Measurements from ENCODE around the gene PHACTR2.

PHACTR2 gene

DNA sequence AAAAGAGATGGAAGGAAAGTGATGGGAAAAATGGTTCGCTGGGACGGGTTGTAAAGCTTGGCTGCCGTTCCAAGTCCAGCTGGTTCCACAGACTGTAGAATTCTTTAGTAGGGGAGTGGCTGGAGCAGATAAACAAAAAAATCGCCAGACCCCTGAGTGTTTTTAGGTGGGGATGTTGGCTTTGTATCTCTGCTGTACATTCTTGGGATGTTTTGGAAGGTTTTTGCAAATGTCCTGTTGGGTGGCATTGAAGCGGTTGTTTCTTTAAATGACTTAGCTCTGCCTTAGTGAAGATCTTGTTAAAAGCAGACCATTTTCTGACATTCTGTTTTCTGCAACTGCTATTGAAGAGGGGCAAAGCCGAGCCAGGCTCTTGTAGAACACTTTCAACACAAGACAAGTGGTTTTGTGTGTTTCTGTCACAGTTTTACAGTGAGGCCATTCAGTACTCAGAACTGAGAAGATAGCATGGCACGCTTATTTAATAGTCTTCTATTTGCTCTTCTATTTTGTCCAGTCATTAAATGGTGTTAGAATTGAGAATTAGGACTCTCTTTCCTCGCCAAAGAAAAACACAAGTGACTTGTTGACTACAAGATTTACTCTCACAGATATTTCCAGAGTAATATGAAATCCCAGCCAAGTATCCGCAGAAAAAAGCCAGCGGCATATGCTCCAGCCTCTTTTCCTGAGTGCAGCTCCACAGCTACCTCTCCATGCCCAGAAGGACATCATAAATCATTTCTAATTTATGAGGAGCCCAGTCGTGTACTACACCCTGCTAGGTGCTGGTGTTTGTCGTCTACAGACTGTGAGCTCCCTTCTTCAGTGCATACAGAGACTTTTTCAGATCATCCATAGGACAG is 65.8 kb downstream of the PHACTR2 start:
- no peak for DNase-seq

DNA sequence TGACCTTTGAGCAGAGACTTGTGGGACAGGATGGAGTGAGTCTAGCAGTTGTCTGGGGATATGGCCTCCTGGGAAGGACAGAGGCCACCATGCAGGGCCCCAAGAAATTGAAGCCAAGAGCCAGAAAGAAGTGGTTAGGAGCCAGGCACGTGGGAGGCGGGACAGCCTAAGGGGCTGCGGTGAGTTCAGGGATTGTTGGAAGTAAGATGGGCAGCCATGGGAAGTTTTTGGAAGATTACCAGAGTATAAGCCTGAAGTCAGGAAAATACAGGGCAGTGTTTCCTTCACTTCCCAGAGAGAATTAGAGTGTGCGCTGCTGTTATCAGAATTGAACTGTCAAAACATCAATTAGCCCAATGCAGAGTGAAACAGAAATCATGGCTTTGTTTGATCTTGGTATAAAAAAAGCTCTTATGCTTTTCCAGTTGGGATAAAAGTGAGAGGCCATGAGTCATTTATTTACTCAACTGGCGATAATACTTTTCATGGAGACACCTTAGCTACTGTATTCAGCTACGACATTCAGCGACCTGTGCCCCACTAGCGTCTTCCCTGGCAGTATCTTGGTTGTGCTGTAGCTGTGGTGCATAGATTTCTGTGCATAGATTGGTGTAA is 66.9 kb downstream of the PHACTR2 start:
- DNase-seq = no peak

DNA sequence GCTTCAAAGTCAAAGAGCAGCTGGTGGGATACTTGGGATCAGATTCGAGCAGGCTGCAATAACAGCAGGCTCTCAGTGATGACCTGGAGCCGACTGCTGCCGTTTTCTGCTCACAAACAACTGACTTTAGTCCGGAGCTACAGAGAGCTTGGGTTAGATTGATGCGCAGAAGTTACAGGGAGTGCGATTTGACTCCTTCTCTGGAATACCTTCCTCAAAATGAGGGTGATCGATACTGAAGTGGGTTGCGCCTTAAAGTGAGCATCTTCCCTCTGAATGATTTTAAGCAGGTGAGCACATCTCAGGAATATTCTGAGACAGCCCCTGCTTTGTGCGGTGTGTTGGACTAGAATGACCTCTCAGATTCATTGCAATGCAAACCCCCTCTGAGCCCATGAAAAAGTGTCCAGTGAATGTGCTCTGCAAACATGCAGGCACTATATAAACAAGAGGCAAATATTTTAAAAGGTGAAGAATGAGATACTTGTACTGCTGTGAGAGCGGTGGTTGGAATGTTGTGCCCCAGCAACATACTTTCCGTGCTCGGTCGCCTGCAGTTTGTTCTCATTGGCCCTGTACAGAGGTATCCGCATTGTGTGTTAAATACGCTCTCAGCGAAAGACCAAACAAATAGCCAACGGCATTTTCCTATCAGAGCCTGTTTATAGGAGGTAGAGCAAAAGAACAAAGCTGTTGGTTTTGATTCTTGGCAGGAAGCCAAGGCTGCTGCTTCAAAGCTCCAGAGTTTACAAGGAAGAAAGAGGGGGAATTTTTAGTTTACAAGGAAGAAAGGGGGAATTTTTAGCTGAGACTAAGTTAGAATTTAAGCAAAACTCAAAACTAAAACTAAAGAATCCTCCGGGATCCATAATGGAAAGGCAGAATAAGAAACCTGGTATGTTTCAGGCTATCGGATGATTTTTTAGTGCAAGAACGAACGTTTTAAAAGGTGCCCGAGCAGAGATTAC is 67.7 kb downstream of the PHACTR2 start:
- DNase-seq = peak; percentile 11

DNA sequence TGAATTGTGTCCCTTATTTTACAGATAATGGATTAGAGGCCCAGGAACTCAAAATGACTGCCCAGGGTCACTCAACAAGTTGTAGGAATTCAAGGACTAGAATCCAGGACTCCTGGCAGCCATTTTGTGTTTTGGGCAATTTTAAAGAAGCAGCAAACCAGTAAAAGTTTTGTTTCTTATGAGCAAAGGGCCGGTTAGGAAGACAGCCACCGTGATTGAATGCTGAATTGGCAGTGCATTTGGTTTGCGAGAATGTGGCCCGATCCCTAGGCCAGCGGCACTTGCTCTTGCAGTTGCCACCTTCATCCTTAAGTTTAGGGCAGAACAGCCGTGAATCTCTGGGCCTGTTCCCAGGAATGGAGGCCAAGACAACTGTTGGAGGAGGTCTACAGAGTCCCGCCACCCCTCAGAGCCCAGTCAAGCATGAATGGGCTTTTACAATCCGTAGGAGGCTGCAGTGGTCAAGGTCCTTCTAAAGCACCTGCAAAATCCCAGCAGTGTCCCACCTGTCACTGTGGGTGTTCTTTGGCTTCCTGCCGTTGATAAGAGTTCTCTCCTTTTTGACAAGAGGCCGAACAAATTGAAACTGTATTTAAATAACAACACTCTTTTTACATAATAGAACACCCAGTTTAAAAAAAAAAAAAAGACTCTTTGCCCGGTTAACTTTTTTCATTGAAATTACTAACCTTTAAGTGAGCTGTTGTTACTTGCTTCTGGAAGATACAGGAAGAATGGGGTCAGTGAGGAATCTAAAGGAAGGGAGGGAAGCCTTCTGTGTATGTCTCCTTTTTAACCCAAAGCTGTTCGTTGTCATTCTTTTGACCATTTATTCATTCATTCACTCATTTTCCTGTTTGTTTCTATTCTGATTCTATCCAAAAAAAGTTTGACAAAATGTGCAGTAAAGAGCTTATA is 68.7 kb downstream of the PHACTR2 start:
- no peak for DNase-seq

DNA sequence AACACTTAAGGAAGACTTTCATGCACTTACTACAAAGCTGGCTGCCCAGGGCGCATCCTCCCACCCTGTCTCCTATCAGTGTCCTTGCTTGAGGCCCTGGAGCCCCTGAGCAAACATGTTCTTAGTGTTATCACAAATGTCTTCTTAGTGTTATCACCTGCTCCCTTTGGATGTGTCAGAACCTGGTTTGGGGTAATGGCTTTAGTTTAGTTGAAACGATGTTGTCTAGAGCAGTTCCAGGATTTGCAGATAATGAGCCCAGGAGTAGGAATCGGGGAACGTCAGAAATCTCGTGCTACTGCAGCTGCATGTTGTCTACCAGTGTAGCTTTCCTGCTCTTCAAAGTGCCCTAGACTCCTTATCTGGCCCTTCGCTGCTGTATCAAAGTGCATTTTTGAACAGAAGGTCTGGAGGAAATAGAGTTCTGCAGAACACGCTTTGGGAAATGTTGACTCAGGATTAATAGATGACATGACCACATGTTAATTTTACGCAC is 69.6 kb downstream of the PHACTR2 start:
- DNase-seq = no peak

DNA sequence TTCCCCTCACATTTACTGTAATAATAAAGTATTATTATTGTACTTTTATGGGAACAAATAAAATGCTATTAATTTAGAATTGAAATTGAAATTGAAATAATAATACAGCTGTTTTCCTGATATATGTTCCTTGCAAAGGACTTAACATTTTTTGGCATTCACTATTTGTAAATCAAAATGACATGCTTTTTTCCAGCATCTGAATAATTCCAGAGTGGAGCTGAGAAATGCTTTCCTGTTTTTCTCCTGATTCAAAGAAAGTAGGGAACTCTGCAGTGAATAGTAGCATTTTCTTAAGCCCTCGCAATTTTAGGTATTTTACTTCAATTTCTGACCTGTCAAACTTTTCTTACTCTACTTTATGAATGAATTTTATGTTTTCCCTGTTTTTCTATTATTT is 72.1 kb downstream of the PHACTR2 start:
- no peak for DNase-seq

DNA sequence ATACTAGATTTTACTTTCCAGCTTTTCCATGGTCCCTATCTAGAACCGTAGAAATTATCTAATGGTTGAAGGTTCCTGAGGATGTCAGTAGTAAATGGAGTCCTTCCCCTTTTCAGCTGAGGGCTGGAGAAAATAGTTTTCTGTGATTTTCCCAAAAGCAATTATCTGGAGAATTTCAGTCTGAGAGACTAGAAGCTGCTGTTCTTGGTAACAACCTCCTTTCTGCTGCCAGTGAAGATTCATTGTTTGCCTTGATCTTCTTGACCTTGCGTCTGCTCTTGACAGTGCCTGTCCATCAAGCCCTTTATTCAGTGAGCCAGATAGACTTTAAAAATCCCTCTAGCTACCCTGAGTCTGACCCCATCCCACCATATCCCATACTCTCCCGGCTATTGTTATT is 73.1 kb downstream of the PHACTR2 start:
- no peak for DNase-seq

DNA sequence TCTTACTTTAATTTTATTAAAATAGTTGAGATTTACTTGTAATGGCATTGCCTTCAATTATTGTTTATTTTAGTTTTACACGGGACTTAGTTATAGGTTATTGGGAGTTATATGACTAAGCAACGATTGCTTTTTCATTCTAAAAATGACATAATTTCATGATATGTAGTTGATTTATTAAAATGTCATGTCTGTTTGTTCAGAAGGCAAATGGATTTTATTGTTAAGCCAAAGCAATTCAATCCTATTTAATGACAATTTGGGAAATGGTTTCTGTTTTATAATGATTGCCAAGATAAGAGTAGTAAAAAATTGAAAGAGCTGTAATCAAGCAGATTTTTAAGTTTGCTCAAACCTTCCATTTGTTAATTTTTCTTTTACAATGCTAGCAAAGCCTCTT is 74.7 kb downstream of the PHACTR2 start:
- no peak for DNase-seq

DNA sequence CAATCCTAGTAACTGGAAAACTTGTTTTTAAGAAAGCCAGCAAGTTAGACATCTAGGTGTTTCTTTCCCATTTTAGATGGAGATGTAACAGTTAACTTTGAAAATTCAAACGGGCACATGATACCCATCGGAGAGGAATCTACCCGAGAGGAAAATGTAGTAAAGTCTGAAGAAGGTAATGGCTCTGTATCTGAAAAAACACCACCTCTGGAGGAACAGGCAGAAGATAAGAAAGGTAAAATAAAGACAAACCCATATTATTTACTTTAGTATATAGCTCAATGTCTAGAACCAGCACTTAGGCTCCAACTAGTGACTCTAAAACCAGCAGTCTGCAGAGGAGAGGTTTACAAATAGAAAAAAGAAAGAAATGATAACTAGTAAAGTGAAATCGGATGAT is 75.9 kb downstream of the PHACTR2 start:
- DNase-seq = no peak

DNA sequence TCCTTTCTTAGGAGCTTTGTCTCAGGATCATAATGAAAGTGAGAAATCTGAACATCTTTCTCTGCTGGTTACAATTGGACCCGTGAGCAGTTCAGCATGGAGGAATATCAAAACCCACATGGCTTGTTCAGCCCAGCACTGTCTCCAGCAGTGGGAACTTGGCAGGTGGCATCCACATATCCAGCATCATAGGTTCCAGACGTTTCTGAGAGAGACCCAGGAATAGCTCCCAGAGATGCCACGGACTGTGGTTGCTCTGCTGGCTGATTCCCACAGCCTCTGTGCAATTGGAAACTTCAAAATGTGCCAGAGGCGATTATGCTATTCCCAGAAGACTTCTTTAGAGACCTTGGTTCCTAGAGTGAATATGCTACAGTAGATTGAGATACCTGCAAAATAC is 76.4 kb downstream of the PHACTR2 start:
- DNase-seq = no peak

DNA sequence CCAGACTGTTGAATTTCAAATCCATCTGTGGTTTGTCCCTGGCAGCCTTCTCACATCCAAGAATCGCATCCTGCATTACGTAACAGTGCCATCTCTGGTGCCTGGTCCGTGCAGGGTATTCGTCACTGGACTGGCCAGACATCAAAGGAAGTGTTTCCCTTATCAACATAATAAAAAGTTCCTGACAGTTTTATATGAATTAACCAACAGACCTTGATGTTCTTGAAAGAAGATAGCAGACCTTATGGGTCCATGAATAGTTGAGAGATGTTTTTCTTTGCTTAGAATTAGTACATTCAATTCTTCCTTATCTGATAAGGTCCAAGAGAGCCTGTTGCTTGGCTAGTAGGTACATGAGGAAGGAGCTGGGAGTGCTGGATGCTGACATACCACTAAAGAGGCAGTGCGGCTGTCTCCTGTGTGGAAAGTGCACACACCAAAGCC is 77.6 kb downstream of the PHACTR2 start:
- DNase-seq = no peak

DNA sequence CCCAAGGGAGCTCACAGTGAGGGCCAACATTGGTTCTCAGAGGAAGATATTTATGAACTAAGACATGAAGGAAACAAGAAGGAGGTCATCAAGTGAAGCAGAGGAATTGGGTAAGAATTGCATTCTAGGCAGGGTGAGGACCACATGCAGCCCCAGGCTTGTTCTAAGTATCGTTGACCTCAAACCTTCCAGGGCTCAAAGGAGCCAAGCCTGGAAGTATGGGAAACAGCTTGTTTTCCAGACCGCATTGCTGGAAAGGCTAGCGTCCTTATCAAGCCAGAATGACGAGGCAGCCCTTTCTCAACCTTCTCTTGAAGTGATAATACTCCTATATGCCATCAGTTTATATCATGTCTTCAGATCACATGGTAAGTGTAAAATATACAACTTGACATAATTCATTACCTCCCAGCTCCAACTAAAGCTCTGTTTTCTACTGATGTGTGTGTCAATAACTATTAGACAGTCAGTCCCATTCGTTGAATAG is 79.6 kb downstream of the PHACTR2 start:
- DNase-seq = no peak

DNA sequence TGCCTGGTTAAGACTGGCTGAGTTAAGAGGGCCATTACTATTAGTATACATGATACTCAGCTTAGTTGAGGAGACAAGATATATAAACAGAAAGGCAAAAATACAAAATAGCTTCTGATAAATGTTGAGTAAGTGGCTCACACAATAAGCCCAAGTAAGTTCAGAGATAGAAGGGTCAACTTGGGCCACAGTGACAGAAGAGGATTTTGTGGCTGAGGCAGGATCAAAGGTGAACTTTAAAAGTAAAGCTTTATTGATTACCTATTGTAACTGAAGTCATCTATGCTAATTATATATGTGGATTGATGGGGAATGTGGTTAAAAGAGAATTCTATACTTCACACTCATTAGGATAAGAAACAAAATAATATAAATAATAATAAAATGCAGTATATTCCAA is 80.8 kb downstream of the PHACTR2 start:
- no peak for DNase-seq

DNA sequence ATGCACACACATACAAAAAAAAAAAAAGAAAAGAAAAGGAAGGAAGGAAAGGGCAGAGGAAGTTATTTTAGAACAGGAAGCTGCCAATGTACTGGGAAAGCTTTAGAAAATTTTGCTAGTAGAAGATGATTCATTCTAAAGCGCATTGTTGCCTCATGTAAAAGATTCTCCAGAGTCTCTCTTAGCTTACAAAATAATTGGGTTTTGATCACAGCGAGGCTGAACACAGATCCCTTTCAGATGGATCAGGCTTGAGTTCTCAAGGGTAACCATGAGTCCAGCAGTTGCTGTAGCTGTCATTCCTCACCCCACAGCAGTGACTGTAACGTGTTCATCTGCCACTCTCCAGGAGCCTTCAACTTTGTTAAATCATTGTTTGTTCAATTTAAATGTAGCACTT is 81.9 kb downstream of the PHACTR2 start:
- no peak for DNase-seq

DNA sequence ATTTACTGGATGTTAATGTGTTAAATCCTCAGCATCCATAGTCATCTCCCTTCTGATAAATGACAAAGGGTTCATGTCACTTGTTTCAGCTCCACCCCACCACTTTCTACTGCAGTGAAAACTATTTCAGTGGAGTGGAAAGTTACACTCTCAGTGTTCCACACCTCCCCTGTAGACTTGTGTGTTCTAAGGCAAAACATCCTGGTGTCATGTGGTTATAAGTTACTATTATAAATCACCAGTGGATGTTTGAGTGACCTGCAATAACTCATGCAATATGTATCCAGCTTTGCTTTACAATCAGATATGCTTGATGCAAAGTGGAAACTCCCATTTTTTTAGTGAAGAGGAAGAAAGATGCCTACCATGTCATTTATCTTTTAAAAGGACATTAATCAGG is 83.3 kb downstream of the PHACTR2 start:
- DNase-seq = no peak

DNA sequence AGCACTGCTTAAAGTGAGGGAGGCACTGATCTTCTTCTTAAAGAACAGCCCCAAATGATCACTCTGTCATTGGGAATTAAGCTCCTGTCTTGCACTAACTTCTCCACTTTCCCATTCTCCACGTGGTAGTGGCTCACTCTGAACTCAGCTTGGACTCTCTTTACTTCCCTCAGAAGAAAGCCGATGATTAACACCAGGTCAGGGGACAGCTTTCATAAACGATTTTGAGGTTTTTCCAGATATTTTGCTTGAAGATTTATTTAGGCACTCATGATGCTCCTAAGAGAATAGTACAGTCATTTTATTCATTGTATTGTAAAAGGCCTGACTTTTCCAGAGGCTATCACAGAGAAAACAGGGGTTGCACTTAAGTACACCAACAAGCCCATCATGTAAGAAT is 84.4 kb downstream of the PHACTR2 start:
- DNase-seq = no peak

DNA sequence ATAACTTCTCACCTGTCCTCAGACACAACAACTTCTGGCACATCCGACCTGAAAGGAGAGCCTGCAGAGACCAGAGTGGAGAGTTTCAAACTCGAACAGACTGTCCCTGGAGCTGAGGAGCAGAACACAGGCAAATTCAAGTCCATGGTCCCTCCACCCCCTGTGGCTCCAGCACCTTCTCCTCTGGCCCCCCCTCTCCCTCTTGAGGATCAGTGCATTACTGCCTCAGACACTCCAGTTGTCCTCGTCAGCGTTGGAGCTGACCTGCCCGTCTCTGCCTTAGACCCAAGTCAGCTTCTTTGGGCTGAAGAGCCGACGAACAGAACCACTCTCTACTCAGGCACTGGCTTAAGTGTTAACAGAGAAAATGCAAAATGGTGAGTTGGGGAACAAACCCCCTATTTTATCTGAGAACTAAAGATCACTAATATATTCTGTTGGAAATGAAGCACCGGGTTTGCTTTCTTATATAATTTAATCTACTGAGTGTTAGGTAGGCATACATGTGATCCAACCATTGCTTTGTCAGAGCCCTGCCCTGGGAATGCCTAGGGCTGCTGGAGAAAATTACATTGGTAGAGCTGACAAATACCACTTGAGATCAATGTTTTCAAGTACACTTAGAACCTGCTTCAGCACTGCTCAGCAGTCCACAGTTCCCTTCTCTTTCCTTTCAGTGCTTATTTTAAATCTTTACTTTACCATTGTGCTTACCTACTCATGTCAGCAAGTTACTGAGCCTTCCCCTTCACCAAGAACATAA is 87.8 kb downstream of the PHACTR2 start:
- no peak for DNase-seq

DNA sequence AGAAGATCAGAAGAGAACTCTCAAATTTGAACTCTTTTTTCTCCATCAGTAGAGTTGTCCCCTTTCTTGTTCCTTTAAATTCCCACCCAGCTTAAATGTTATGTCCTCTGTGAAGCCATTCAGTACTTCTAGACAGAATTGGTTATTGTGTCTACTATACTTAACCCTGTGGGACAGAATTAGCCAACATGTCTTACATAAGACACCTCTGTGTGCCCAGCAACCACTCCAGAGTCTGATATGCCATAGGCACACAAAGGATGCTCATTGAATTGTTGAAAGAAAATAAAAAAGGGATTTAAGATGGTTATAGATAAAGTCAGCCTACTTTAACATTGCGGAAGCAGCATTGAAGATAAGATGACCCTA is 88.4 kb downstream of the PHACTR2 start:
- no peak for DNase-seq

DNA sequence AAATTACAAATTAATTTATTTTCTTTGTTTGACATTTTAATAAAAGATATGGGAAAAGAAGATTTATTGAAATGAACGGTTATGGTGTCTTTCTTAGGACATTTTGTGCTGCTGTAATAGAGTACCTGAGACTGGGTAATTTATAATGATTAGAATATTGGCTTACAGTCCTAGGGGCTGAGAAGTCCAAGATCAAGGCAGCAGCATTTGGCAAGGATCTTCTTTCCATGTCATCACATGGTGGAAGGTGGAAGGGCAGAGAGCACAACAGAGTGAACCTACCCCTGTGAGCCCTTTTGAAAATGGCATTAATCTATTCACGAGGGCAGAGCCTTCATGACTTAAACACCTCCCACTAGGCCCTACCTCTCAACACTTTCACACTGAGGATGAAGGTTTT is 89.7 kb downstream of the PHACTR2 start:
- no peak for DNase-seq

DNA sequence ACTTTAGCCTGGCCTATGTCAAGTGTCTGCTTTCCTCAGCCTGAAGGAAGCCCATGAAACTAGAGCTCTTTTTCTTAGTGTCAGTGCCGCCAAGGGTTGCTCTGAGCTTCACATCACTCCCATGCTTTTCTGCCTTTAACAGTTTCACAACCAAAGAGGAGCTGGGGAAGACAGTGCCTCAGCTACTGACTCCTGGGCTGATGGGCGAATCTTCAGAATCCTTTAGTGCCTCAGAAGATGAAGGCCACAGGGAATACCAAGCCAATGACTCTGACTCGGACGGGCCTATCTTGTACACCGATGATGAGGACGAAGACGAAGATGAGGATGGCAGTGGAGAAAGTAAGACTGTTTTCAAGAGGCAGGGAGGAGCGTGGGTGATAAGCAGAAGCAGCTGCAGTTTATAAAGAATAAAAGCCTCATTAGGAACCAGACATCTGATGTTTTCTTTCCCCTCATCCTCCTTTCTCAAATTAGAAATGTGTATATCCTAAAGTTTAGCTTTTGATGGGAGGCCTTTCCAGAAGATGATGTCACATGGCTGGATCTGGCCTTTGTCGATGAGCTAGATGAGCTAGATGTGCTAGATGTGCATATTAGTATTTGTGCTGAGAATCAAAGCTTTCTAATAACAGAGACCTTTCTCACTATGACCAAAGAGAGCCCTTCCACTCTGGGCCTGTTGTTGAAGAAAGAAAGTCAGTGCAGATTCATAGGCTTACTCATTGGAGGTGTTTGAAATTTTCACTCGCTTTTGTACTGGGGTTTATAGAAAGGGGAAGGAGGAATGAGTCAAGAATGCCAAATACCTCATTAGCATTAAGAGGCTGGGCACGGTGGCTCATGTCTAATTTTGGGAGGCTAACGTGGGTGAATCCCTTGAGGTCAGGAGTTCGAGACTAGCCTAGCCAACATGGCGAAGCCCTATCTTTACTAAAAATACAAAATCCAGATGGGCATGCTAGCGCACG is 94.6 kb downstream of the PHACTR2 start:
- no peak for DNase-seq
